Neural progenitor cell (in vitro differentiated cells): Measurements from ENCODE around the gene SAMD4B. TPM values are rescaled to one million over a fixed set of nuclear protein-coding genes. Genes with fewer than 3 reads are reported as not detected.

ENCODE experiments used
- DNase-seq: peaks from one replicate; pipeline ENCODE4 v3.0.0-alpha.2; 2016; ENCODE audit warnings: low spot score
- H2AFZ ChIP-seq: fragments of 200-600 bp; sonication (generic); replicated peaks from 2 replicates; pipeline ENCODE4 v1.6.1; 2016; ENCODE audit warnings: antibody characterized with exemption
- H3F3A ChIP-seq: fragments of 200-600 bp; sonication (generic); 2 replicates; pipeline ENCODE4 v1.6.1; 2016; ENCODE audit warnings: antibody characterized with exemption, low read depth
- H3K27ac ChIP-seq: fragments of 200-600 bp; sonication (generic); 2 replicates; pipeline ENCODE4 v1.5.1; 2016; ENCODE audit warnings: mild to moderate bottlenecking
- H3K27me3 ChIP-seq: fragments of 200-600 bp; sonication (generic); 2 replicates; pipeline ENCODE4 v1.6.1; 2016; ENCODE audit warnings: mild to moderate bottlenecking, moderate library complexity
- H3K36me3 ChIP-seq: fragments of 200-600 bp; sonication (generic); 2 replicates; pipeline ENCODE4 v1.5.1; 2016
- H3K4me1 ChIP-seq: fragments of 200-600 bp; sonication (generic); 2 replicates; pipeline ENCODE4 v1.6.1; 2016; ENCODE audit warnings: mixed run types
- H3K4me2 ChIP-seq: fragments of 200-600 bp; sonication (generic); 2 replicates; pipeline ENCODE4 v1.6.1; 2016
- H3K4me3 ChIP-seq: fragments of 200-600 bp; sonication (generic); 2 replicates; pipeline ENCODE4 v1.5.1; 2016
- H3K79me2 ChIP-seq: fragments of 200-600 bp; sonication (generic); 2 replicates; pipeline ENCODE4 v1.6.1; 2016; ENCODE audit warnings: low read depth
- H3K9ac ChIP-seq: fragments of 200-600 bp; sonication (generic); 2 replicates; pipeline ENCODE4 v1.6.1; 2016
- H3K9me3 ChIP-seq: fragments of 200-600 bp; sonication (generic); 2 replicates; pipeline ENCODE4 v1.5.1; 2016; ENCODE audit warnings: low read depth
- H4K20me1 ChIP-seq: fragments of 200-600 bp; sonication (generic); 2 replicates; pipeline ENCODE4 v1.6.1; 2016; ENCODE audit warnings: low read depth
- H3K27ac Mint-ChIP-seq: 3 replicates; pipeline ENCODE4 v1.8.0; 2021; ENCODE audit warnings: mixed read lengths
- H3K27me3 Mint-ChIP-seq: 2 replicates; pipeline ENCODE4 v1.8.0; 2022; ENCODE audit warnings: low read depth, mild to moderate bottlenecking, inconsistent platforms, moderate library complexity, mixed read lengths; ENCODE audit not compliant: insufficient read depth
- H3K36me3 Mint-ChIP-seq: 3 replicates; pipeline ENCODE4 v1.8.0; 2021; ENCODE audit warnings: mixed read lengths
- H3K4me1 Mint-ChIP-seq: 3 replicates; pipeline ENCODE4 v1.8.0; 2021; ENCODE audit warnings: mixed read lengths
- H3K4me3 Mint-ChIP-seq: 3 replicates; pipeline ENCODE4 v1.8.0; 2021; ENCODE audit warnings: mild to moderate bottlenecking, moderate library complexity, mixed read lengths
- H3K9me3 Mint-ChIP-seq: 3 replicates; pipeline ENCODE4 v1.8.0; 2020; ENCODE audit warnings: mixed read lengths
- CTCF ChIP-seq: fragments of 200-600 bp; sonication (generic); IDR thresholded peaks from 2 replicates; pipeline ENCODE4 v1.5.1; 2017; ENCODE audit warnings: antibody characterized with exemption, mild to moderate bottlenecking
- EZH2 ChIP-seq: fragments of 200-600 bp; sonication (generic); IDR thresholded peaks from 2 replicates; pipeline ENCODE4 v1.6.1; 2017; ENCODE audit warnings: antibody characterized with exemption, mild to moderate bottlenecking, moderate library complexity
- EZH2phosphoT487 ChIP-seq: fragments of 200-600 bp; sonication (generic); IDR thresholded peaks from 2 replicates; pipeline ENCODE4 v1.6.1; 2017; ENCODE audit warnings: antibody characterized with exemption
- total RNA-seq: library from RNA; depleted of rRNA; stranded (reverse); fragments of >200 nt; gene quantifications from 2 replicates; pipeline ENCODE4 v1.2.3, GENCODE V29; 2015; ENCODE audit warnings: low replicate concordance

SAMD4B gene
- total RNA-seq, 1 donor from 2014 or later = 32.8 TPM

DNA sequence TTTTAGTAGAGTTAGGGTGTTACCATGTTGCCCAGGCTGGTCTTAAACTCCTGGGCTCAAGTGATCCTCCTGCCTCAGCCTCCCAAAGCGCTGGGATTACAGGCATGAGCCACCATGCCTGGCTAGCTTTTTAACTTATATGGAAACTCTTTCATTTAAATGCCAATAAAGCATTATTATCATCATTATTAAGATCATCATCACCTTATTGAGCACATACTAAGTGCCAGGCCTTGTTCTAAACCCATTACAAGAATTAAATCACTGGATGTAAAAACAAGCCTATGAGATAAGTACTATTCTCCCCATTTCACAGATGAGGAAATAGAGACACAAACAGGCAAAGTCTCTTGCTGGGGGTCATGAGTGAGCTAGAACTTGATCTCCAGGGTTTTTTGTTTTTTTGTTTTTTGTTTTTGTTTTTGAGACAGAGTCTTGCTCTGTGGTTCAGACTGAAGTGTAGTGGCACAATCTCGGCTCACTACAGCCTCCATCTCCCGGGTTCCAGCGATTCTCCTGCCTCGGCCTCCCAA, 7.7 kb upstream of the SAMD4B start:
- H2AFZ ChIP-seq = no peak overlapping the region
- no peak overlapping the region for H3K27ac ChIP-seq
- no peak overlapping the region for H3K4me3 Mint-ChIP-seq
- no peaks in the 10 kb centered on the region for H3F3A ChIP-seq
- H3K27me3 ChIP-seq = no peaks in the 10 kb centered on the region
- no peak overlapping the region for H3K9ac ChIP-seq
- no peak for DNase-seq
- H3K4me1 ChIP-seq = no peaks in the 10 kb centered on the region
- H3K36me3 Mint-ChIP-seq = no peaks in the 10 kb centered on the region
- H3K79me2 ChIP-seq = no peaks in the 10 kb centered on the region
- TF ChIP-seq EZH2 (no peak), CTCF (no peak), EZH2phosphoT487 (no peak)
- no peaks in the 10 kb centered on the region for H4K20me1 ChIP-seq
- no peak overlapping the region for H3K4me2 ChIP-seq
- H3K9me3 Mint-ChIP-seq = no peaks in the 10 kb centered on the region
- H3K4me1 Mint-ChIP-seq = peaks cover 9% of the 10 kb centered on the region
- H3K27me3 Mint-ChIP-seq = peaks cover 11% of the 10 kb centered on the region
- H3K36me3 ChIP-seq = no peaks in the 10 kb centered on the region
- no peak overlapping the region for H3K27ac Mint-ChIP-seq
- H3K4me3 ChIP-seq = no peak overlapping the region
- H3K9me3 ChIP-seq = no peaks in the 10 kb centered on the region

DNA sequence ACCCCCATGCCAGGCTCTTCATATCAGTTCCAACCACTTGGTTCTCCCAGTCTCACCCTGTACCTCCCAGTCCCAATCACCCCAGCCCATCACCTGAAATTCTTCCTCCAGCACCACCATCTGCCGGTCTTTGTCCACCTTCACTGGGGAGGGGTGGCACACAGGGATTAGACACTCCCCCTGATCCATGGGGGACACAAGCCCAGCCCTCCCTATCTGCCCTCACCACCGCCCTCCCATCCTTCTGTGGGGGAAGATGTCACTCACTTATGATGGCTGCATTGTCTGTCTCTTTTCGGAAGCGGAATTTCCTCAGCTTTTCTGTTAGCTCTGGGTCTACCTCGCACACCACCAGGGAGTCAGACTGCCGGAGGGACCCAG, 7.1 kb upstream of the SAMD4B start:
- H3K79me2 ChIP-seq = no peaks in the 10 kb centered on the region
- H3F3A ChIP-seq = no peaks in the 10 kb centered on the region
- H3K9ac ChIP-seq = no peak overlapping the region
- H3K27me3 Mint-ChIP-seq = peaks cover 11% of the 10 kb centered on the region
- H3K27me3 ChIP-seq = no peaks in the 10 kb centered on the region
- TF ChIP-seq EZH2 = no peak
- TF ChIP-seq EZH2phosphoT487 = no peak
- TF ChIP-seq CTCF = no peak
- no peaks in the 10 kb centered on the region for H3K36me3 ChIP-seq
- H3K9me3 Mint-ChIP-seq = no peaks in the 10 kb centered on the region
- no peak overlapping the region for H3K4me2 ChIP-seq
- H3K4me3 ChIP-seq = no peak overlapping the region
- peaks cover 9% of the 10 kb centered on the region for H3K4me1 Mint-ChIP-seq
- H3K27ac Mint-ChIP-seq = peak overlapping the region; percentile 6
- no peak for DNase-seq
- peak overlapping the region; percentile 52 for H3K4me3 Mint-ChIP-seq
- H2AFZ ChIP-seq = no peak overlapping the region
- H3K36me3 Mint-ChIP-seq = no peaks in the 10 kb centered on the region
- H3K27ac ChIP-seq = no peak overlapping the region
- H4K20me1 ChIP-seq = no peaks in the 10 kb centered on the region
- H3K9me3 ChIP-seq = no peaks in the 10 kb centered on the region
- H3K4me1 ChIP-seq = no peaks in the 10 kb centered on the region

DNA sequence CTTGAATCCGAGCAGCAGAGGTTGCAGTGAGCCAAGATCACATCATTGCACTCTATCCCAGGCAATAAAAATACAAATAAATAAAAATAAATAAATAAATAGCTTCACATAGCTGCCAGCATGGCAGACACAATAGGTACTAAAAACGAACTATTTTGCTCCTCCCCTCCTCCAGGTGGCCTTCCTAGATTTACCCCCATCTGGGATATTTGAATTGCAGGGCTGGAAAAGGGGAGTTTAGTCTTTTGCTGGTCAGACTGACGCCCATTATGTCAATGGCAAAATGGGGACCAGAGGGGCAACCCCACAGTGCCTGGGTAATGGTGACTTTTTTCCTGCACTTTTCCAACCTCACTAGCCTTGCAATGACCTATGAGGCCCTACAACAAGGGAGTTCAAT, 5.7 kb upstream of the SAMD4B start:
- Histone ChIP-seq H3K9me3 (no peaks in the 10 kb centered on the region), H3K4me3 (no peak overlapping the region), H3K9ac (no peak overlapping the region), H3K4me2 (no peak overlapping the region), H4K20me1 (no peaks in the 10 kb centered on the region), H3K27me3 (no peaks in the 10 kb centered on the region), H3K79me2 (peaks cover 8% of the 10 kb centered on the region), H3F3A (no peaks in the 10 kb centered on the region), H3K4me1 (peaks cover 6% of the 10 kb centered on the region), H2AFZ (no peak overlapping the region), H3K36me3 (no peaks in the 10 kb centered on the region), H3K27ac (no peak overlapping the region)
- H3K27ac Mint-ChIP-seq = no peak overlapping the region
- H3K9me3 Mint-ChIP-seq = no peaks in the 10 kb centered on the region
- TF ChIP-seq EZH2phosphoT487 (no peak), CTCF (no peak), EZH2 (no peak)
- no peak for DNase-seq
- peaks cover 10% of the 10 kb centered on the region for H3K27me3 Mint-ChIP-seq
- H3K4me1 Mint-ChIP-seq = peaks cover 15% of the 10 kb centered on the region
- no peaks in the 10 kb centered on the region for H3K36me3 Mint-ChIP-seq
- H3K4me3 Mint-ChIP-seq = no peak overlapping the region
